DOHH2 (cell line): ENCODE measurements around the gene CCDC102A.

Source experiments
- CTCF ChIP-seq: fragments of 200-600 bp; sonication (generic); IDR thresholded peaks from one replicate; pipeline ENCODE4 v1.5.1; 2014; ENCODE audit warnings: antibody characterized with exemption, mild to moderate bottlenecking, low read depth, low read length; ENCODE audit not compliant: poor library complexity, severe bottlenecking
- EZH2phosphoT487 ChIP-seq: fragments of 200-600 bp; sonication (generic); IDR thresholded peaks from 2 replicates; pipeline ENCODE4 v1.6.1; 2017; ENCODE audit warnings: borderline replicate concordance, mild to moderate bottlenecking, antibody characterized with exemption, low read length, moderate library complexity, mixed read lengths

- TF ChIP-seq CTCF (no peak), EZH2phosphoT487 (no peak)
Observed at GRCh38 chr16:57585051-57585687, 48.8 kb upstream of the CCDC102A start.
